ENCODE results near the gene ELFN2.
A peak's percentile ranks its signal among the peaks of the same experiment; 100 is the strongest.

The ELFN2 gene

DNA sequence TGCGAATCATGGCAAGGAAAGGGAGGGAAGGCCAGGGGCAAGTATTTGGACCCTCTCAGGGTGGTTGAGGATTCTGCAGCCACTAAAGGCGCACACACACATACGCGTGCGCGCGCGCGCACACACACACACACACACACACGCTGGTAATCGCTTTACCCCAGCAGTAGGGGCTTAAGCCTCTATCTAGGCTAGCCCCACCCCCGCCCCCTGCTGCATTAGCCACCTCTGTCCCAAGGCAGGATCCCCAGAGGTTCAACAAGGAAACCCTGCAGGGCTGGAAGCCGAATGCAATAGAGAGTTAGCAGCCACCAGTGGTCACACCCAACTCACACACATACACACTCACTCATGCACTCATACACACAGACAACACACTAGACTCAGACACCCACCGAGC is 28.6 kb upstream of the ELFN2 start:
- H3K36me3 ChIP-seq (ENCODE audit: control insufficient read depth in 2 of 2, insufficient read depth in 1 of 2, low read length in 2 of 2) = no peaks in the 10 kb centered on the region
- POLR2A ChIA-PET = interaction anchor here (0.6 to 2.2 kb wide), 5 partner anchors 14 to 459 kb away, joined by 3 to 16 read pairs (median 5); no protein-coding TSS in a partner anchor
- TF ChIP-seq, protein P1, sequence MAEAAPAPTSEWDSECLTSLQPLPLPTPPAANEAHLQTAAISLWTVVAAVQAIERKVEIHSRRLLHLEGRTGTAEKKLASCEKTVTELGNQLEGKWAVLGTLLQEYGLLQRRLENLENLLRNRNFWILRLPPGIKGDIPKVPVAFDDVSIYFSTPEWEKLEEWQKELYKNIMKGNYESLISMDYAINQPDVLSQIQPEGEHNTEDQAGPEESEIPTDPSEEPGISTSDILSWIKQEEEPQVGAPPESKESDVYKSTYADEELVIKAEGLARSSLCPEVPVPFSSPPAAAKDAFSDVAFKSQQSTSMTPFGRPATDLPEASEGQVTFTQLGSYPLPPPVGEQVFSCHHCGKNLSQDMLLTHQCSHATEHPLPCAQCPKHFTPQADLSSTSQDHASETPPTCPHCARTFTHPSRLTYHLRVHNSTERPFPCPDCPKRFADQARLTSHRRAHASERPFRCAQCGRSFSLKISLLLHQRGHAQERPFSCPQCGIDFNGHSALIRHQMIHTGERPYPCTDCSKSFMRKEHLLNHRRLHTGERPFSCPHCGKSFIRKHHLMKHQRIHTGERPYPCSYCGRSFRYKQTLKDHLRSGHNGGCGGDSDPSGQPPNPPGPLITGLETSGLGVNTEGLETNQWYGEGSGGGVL (tag by site-specific recombination; IDR thresholded peaks at IDR 0.05) = no peak
- peak; percentile 90 for TF ChIP-seq ZIC2 (tag by site-specific recombination; IDR thresholded peaks at IDR 0.05)
- no peak overlapping the region for H3K27ac ChIP-seq (ENCODE audit: extremely low read depth, low read depth, low read length)
- no peak overlapping the region for H3K4me3 ChIP-seq (ENCODE audit: low read depth, low read length)
- CTCF ChIA-PET = interaction anchor here (0.6 to 6.2 kb wide), 20 partner anchors 11 to 365 kb away, joined by 3 to 273 read pairs (median 6); no protein-coding TSS in a partner anchor
- no peaks in the 10 kb centered on the region for H3K9me3 ChIP-seq (ENCODE audit: control insufficient read depth, insufficient read depth, low read depth, low read length)
- H3K4me1 ChIP-seq (ENCODE audit: control insufficient read depth, insufficient read depth, low read length) = 0 out of 2 replicates have a peak, but pooled peaks cover 4% of the 10 kb centered on the region

DNA sequence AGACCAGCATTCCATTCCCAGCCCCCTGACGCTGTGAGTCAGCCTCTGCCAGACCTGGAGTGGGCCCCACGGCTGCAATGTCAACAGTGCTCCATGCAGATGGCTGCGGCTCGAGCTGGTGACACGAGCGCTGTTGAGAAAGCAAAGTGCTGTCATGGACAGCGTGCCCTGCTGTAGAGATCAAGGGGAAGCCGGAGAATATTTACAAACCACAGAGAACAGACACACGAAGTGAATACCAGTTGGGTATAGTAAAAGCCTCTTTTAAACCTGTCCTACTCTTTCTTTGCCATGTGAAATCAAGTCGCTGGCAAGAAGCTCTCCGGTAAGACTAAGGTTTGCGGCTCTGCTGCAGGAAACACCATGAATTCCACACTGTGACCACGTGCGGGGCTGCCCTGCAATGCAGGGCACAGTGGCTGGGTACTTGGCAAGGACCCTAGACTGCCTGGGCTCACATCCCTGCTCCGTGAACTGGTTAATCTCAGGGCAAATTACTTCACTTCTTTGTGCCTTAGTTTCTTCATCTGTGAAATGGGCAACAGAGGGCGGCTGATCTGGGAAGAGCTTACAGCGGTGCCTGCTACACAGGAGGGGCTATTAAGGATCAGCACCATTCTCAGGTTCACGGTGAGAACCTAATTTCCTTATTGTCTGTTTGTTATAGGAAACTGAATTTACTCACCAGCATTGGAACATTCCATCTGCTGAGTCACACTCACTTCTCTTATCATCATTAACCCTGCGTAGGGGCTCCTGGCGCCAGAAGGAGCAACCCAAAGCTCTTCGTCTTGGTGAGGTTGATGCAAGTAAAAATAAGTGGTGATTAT is 27.8 kb upstream of the ELFN2 start:
- ChIA-PET POLR2A (interaction anchor here (0.5 to 2.2 kb wide), 8 partner anchors 13 to 460 kb away, joined by 3 to 16 read pairs (median 4); no protein-coding TSS in a partner anchor), CTCF (interaction anchor here (0.6 to 6.2 kb wide), 18 partner anchors 8 to 675 kb away, joined by 3 to 273 read pairs (median 4); no protein-coding TSS in a partner anchor)
- Histone ChIP-seq H3K27ac (ENCODE audit: extremely low read depth, low read depth, low read length) (no peak overlapping the region), H3K9me3 (ENCODE audit: control insufficient read depth, insufficient read depth, low read depth, low read length) (no peaks in the 10 kb centered on the region), H3K36me3 (ENCODE audit: control insufficient read depth in 2 of 2, insufficient read depth in 1 of 2, low read length in 2 of 2) (no peaks in the 10 kb centered on the region), H3K4me1 (ENCODE audit: control insufficient read depth, insufficient read depth, low read length) (0 out of 2 replicates have a peak, but pooled peaks cover 4% of the 10 kb centered on the region), H3K4me3 (ENCODE audit: low read depth, low read length) (no peak overlapping the region)
- TF ChIP-seq ZFHX2 (tag by site-specific recombination; conservative IDR thresholded peaks at IDR 0.05) = 0 out of 2 replicates have a peak, but pooled peaks have one; percentile 16
- TF ChIP-seq GLIS1 (tag by site-specific recombination; IDR thresholded peaks at IDR 0.05) = 0 out of 2 replicates have a peak, but pooled peaks have one; percentile 11
- TF ChIP-seq, protein P2, sequence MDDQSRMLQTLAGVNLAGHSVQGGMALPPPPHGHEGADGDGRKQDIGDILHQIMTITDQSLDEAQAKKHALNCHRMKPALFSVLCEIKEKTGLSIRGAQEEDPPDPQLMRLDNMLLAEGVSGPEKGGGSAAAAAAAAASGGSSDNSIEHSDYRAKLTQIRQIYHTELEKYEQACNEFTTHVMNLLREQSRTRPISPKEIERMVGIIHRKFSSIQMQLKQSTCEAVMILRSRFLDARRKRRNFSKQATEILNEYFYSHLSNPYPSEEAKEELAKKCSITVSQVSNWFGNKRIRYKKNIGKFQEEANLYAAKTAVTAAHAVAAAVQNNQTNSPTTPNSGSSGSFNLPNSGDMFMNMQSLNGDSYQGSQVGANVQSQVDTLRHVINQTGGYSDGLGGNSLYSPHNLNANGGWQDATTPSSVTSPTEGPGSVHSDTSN (CRISPR knock-in tag; IDR thresholded peaks at IDR 0.05) = no peak
- TF ChIP-seq ZFP69B (tag by site-specific recombination; IDR thresholded peaks at IDR 0.05) = peak; percentile 97
- TF ChIP-seq ZBTB20 (tag by site-specific recombination; IDR thresholded peaks at IDR 0.05) = 0 out of 2 replicates have a peak, but pooled peaks have one; percentile 12
- no peak for TF ChIP-seq ZNF133 (tag by site-specific recombination; IDR thresholded peaks at IDR 0.05)
- no peak for TF ChIP-seq GLI2 (tag by site-specific recombination; IDR thresholded peaks at IDR 0.05; ENCODE audit: borderline replicate concordance, low read depth)
- TF ChIP-seq, protein P3, sequence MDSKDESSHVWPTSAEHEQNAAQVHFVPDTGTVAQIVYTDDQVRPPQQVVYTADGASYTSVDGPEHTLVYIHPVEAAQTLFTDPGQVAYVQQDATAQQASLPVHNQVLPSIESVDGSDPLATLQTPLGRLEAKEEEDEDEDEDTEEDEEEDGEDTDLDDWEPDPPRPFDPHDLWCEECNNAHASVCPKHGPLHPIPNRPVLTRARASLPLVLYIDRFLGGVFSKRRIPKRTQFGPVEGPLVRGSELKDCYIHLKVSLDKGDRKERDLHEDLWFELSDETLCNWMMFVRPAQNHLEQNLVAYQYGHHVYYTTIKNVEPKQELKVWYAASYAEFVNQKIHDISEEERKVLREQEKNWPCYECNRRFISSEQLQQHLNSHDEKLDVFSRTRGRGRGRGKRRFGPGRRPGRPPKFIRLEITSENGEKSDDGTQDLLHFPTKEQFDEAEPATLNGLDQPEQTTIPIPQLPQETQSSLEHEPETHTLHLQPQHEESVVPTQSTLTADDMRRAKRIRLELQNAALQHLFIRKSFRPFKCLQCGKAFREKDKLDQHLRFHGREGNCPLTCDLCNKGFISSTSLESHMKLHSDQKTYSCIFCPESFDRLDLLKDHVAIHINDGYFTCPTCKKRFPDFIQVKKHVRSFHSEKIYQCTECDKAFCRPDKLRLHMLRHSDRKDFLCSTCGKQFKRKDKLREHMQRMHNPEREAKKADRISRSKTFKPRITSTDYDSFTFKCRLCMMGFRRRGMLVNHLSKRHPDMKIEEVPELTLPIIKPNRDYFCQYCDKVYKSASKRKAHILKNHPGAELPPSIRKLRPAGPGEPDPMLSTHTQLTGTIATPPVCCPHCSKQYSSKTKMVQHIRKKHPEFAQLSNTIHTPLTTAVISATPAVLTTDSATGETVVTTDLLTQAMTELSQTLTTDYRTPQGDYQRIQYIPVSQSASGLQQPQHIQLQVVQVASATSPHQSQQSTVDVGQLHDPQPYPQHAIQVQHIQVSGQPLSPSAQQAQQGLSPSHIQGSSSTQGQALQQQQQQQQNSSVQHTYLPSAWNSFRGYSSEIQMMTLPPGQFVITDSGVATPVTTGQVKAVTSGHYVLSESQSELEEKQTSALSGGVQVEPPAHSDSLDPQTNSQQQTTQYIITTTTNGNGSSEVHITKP (tag by site-specific recombination; IDR thresholded peaks at IDR 0.05) = peak; percentile 79
- TF ChIP-seq SETDB1 (IDR thresholded peaks at IDR 0.05; ENCODE audit: insufficient read length, low read length) = peak; percentile 26
- no peak for TF ChIP-seq ZNF302 (tag by site-specific recombination; IDR thresholded peaks at IDR 0.05; ENCODE audit: low read depth)
- TF ChIP-seq, protein P4, sequence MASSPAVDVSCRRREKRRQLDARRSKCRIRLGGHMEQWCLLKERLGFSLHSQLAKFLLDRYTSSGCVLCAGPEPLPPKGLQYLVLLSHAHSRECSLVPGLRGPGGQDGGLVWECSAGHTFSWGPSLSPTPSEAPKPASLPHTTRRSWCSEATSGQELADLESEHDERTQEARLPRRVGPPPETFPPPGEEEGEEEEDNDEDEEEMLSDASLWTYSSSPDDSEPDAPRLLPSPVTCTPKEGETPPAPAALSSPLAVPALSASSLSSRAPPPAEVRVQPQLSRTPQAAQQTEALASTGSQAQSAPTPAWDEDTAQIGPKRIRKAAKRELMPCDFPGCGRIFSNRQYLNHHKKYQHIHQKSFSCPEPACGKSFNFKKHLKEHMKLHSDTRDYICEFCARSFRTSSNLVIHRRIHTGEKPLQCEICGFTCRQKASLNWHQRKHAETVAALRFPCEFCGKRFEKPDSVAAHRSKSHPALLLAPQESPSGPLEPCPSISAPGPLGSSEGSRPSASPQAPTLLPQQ (tag by site-specific recombination; IDR thresholded peaks at IDR 0.05) = peak; percentile 98
- TF ChIP-seq ZNF266 (tag by site-specific recombination; IDR thresholded peaks at IDR 0.05; ENCODE audit: low read depth) = no peak
